GM18870 (cell line): ENCODE results near the gene HS3ST4.
"Not testable (repeated sequence)": the region's sequence is repeated elsewhere in the genome, so short reads cannot be mapped to it uniquely, and the experiment has no call there.

ENCODE experiments used
- ATAC-seq: cut with Tn5 transposase; IDR thresholded peaks from one replicate; pipeline ENCODE4 v1.9.1; 2021; ENCODE audit warnings: moderate library complexity; ENCODE audit not compliant: unreplicated experiment

Gene HS3ST4

DNA sequence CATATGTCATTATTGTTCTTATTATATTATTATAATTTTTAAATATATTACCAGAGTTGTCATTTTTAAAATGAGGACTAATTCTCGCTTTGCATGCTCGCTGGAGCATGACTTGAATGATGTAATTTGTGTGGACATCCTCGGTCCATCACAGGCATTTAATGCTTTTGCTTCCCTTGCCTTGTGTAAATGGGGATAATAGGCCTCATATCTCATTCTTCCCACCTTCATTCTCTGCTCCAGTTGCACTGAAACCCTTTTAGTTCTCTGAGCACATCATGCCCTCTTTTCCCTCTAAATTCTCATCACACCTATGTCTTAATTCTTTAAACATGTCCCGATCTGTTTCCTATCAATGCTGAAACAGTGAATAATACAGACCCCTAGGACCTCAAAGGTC is 285.4 kb downstream of the HS3ST4 start:
- no peak for ATAC-seq

GRCh38 chr16:25978218-25978617 is 286.5 kb downstream of the HS3ST4 start:
- no peak for ATAC-seq

DNA sequence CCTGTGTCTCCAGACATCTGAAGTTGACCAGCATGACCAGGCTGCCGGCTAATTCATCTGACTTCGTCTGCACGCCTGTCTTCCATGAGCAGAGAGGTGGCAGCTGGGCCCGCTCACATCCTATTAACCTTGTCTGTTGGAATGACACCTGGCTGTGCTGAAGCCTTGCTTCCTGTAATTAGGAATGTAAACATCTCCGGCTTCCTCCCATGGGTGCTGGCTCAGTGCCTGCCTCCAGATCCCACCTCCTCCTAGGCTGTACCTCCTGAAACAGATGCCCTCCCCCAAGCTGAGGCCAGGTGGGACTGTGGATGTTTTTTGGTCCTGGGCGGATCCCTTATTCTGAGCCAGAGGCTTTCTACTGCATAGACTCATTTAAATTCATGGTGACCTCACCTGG is 296.3 kb downstream of the HS3ST4 start:
- no peak for ATAC-seq

- ATAC-seq: no peak
Measured at GRCh38 chr16:25988882-25989281, 297.1 kb downstream of the HS3ST4 start.

DNA sequence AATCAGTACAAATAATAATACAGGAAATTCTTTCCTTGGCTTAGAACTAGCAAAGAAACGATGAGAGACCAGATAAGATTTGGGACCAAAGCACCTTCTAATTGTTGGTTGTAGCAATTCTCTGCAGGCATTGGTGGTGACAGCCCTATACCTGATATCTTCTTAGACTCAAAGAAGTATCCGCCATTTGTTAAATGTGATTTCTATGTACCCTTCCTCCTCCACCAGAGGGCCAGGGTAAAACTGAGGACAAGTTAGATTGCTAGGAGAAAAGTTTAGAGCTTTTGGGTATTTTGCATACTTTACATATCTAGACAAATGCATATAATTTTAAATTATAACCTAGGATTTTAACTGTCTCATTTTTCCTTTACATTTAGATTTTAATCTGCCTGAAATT is 304.3 kb downstream of the HS3ST4 start:
- no peak for ATAC-seq

- ATAC-seq: no peak
Measured at GRCh38 chr16:26005336-26005735, 313.6 kb downstream of the HS3ST4 start.

GRCh38 chr16:26012376-26012775 is 320.6 kb downstream of the HS3ST4 start:
- ATAC-seq: no peak

DNA sequence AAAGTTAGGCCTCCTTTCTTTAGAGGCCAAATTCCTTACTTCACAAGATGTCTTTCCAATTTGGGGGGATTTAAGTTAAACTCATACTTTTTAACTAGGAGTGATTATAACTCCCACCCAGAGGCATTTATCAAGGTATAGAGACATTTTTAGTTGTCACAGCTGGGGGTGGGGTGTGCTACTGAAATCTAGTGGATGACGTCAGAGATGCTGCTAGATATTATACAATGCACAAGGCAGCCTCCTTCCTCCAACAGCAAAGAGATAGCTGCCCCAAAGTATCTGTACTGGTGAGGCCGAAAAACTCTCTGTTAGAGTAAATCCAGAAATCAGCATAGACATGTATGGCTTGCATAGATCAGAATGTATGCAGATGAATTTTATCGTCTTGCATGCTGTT is 324.0 kb downstream of the HS3ST4 start:
- ATAC-seq: no peak

DNA sequence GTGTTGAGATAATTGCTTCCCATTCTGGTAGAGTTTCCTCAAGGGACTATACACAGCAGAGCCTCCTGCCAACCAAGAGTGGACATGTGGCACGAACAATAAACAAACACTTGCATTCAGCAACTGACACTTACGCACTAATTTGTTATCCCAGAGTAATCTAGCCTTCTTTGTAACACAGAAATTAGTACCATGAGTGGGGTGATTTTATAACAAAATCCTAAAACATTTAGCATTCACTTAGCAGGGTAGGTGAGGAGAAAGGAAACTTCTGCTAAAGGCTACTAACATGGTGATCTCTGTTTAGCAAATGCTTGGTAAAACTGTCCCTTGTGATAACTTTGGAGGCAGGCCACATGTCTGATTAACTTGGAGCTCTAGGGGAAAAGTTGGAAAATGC is 325.2 kb downstream of the HS3ST4 start:
- ATAC-seq: no peak

GRCh38 chr16:26019381-26020242 is 327.9 kb downstream of the HS3ST4 start:
- no peak for ATAC-seq

- no peak for ATAC-seq
Measured at GRCh38 chr16:26026709-26027450, 335.1 kb downstream of the HS3ST4 start.

DNA sequence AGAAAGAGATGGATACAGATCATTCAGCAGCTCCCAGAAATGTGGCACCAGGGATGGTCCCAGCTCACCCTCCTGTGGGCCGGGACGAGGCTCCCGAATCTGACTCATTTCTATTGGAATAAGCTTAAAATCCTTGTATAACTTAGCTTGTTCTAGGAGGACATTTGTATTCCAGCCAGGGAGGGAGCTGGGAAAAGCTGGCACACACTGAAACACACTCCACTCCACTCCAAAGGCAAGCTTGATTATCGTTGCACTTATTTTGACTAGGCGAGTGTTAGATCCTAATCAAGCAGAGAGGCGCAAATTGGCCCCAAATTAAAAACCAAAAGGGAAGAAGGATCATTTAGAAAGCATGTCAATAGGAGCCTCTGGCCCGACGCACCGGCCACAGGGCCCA is 339.5 kb downstream of the HS3ST4 start:
- ATAC-seq: no peak

DNA sequence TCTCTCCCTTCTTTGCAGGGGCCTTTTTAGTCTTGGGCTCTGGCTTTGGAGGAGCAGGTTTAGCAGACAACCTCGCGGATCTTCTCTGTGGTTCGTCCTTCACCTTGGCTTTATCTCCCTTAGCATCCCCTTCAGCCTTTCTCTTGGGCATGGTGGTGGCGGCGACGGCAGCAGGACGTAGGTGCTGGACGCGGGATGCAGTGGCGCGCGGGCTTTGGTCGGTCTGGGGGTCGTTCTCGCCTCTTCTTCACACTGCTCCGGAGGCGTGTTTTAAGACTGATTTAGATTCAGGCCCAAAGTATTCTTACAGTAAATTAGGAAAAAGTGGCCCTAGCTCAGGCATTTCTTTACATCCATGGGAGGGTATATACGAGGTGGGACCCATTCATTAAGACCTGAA is 340.9 kb downstream of the HS3ST4 start:
- ATAC-seq: not testable (repeated sequence)

DNA sequence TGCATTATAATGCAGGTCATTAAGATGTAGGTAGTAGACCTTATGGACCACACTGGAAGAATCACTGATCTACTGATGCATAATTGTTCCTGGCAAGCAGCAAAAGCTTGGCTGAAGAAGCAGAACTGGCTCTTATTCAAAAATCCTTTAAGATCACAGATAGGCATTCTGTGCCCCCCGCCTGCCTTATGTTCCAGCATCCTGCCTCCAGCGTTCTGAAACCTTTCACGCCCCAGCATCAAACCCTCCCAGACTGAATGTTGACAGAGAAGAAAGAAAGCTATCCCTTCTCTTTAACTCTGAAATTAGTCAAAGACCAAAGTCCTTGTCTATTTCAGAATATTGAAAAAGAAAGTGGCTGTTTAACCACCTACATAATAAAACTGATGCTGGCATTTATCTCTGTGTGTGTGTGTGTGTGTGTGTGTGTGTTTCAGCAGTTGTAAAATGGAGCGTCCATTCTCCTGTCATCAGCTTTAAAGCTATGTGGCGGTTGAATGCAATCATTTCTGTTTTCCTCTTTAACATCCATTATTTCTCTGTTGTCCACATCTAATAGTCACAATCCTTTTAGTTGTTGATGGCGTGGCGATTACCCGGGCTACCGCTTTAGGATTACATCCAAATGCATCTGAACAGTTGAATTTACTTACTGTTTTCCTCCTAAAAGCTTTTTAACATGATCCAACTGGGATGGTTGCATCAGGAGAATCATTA is 350.4 kb downstream of the HS3ST4 start:
- no peak for ATAC-seq

GRCh38 chr16:26050472-26050871 is 358.7 kb downstream of the HS3ST4 start:
- no peak for ATAC-seq

- no peak for ATAC-seq
Measured at GRCh38 chr16:26051063-26051462, 359.3 kb downstream of the HS3ST4 start.

DNA sequence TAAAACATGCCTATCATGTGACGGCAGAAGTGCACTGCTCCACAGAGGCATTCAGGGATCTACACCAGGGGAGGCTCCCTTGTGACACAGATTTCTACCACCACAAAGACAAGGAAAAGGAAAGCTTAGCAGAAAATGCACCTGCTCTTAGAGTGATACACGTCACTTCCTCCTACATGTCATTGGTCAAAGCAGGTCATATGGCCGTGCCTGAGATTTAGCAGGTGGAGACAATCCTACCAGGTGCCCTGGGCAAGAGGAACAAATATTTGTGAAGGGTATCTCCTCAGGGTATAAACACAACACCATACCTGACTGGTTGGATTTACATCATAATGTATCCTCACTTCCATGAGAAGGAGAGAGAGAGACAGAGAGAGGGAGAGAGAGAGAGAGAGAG is 362.1 kb downstream of the HS3ST4 start:
- ATAC-seq: no peak

DNA sequence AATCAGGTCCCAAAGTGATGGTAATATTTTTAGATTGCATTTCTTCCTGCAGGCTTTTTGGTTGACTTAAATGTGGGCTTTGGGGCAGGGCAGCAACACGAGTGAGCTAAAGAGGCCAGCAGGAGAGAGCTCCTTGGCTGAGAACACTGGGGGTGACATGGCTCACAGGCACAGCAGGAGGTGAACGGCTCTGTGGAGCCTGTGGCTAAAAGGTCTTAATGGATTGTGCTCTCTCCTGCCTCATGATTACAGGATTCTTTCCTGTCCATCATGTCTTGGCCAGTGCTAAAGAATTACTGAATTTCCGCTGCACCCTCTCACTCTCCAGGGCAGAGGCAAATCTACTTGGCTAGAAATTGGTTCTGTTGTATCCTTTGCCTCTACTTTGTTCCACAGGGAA is 366.6 kb downstream of the HS3ST4 start:
- ATAC-seq: no peak

DNA sequence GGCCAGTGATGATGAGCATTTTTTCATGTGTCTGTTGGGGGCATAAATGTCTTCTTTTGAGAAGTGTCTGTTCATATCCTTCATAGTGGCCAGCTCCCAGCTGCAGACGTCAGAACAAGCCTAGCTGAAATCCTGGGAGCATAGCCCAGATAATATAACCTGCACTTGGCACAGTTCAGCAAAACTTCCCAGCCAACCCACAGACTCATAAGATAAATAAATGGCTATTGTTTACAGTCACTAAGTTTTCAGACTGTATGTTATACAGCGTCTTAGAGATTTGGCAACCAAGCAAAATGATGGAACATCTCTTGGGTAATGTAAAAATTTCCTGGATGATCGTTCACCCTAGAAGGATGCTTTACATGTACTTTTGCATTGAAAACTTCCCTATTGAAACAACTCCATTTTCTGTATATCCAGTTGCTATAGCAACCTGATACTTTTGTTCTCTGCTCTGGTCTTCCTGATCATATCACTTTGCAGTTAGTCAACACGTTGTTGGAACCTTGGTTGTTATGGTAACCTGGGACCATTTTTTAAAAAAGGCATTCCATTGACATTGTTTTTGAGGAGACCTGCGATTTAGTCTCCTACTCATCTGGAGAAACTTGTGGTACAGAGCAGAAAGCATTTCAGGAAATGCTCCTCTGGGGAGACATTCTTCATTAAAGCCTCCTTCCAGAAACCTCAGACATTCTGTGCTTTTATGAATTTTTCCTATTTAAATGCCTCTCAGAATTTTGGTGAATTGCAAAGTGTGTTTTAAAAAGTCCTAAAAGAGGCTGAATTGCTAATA is 378.7 kb downstream of the HS3ST4 start:
- no peak for ATAC-seq

- no peak for ATAC-seq
Measured at GRCh38 chr16:26071101-26071866, 379.5 kb downstream of the HS3ST4 start.
